GM15510 (cell line): Measurements from ENCODE around the gene FADS6.

Experiments used
- POLR2A ChIP-seq: IDR thresholded peaks from 3 replicates; pipeline ENCODE4 v1.6.1; 2011; ENCODE audit warnings: borderline replicate concordance; ENCODE audit not compliant: insufficient read length; ENCODE audit errors: extremely low read depth

Gene FADS6

DNA sequence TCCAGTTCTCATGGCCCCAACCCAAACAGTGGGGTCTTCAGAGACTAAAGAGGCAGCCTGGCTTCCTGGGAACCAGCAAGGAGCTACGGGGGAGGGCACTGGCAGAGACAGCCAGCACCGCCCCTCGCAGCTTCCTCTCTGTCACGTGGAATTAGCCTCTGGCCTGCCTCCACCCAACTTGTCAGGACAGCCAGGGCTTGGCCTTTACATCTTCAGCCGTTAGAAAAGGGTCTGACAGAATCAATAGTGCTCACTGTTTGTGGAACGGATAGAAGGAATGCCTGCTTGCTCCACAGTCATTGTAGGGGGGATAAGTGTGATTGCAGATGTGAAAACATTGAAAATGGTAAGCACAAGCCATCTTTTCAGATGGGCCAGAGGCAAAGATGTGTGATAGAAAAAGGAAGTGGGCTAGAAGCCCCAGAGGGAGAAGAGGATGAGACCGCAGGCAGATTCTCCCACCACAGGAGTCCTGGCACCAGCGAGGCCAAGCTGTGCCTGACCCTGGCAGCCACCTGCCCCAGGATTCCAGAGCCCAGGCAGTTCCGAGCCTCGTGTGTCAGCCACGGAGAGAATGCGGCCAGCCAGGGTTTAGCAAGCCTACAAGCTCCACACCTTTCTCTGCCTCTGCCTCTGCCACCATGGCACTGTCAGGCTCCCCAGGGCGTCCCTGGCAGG, 52.3 kb downstream of the FADS6 start:
- TF ChIP-seq POLR2A: no peak

DNA sequence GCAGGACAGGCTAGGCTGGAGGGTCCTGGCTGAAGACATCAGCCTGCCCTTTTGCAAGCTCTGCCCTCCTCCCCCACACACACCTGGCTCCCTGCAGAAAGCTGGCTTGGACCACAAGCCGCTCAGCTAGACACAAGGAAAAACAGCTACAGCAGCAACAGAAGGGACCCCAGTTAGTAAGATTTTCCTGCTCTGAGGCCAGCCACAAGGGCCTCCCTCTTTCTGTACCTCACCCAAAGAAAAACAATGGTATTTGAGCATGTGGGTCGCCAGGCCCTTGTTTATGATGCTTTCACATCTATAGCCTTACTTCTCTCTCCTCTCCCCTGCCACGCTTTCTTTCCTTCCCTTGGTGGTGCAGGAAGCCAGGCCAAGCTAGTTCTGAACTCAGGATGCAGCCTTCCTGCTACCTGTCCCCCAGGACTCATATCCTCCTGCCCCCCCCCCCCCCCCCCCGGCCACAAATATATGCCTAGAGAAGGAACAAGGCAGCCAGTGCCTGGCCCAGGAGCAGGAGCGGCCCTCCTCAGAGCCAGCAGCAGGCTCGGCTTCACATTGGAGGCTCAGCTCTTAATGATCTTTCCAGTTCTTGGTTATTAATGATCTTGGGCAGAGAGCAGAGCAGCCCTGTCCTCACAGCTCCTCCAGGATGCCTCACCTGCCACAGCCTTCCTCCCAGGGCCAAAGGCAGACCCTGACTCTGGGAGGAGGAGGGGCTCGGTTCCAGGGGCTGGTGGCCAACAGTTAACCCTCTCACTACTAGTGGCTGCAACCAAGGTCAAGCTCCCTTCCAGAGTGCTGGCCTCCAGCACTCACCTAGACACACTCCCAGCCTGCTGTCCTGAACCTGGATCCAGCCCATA, 53.2 kb downstream of the FADS6 start:
- no peak for TF ChIP-seq POLR2A

DNA sequence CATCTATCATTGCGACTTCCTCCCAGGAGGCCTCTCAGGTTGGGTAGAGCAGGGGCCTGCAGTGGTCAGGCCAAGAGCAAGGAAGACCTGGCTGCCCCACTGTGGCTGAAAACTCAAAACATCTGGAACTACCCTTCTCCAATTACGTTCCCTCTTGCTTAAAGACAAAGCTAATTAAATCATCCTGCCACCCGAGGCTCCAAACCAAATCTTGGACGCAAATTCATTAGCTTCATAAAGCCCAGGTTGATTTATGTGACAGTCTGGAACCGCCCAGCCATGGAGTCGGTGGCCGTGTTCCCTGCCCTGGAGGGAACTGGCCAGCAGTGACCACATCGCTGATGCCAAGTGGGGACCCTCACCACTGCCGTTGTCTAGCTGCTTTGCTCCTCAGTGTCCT, 55.2 kb downstream of the FADS6 start:
- no peak for TF ChIP-seq POLR2A

- no peak for TF ChIP-seq POLR2A
Observed at GRCh38 chr17:74836691-74837467, 56.6 kb downstream of the FADS6 start.

GRCh38 chr17:74836191-74836590, 57.2 kb downstream of the FADS6 start:
- TF ChIP-seq POLR2A: no peak

- no peak for TF ChIP-seq POLR2A
Observed at GRCh38 chr17:74833501-74834377, 59.7 kb downstream of the FADS6 start.

- no peak for TF ChIP-seq POLR2A
Observed at GRCh38 chr17:74832421-74832820, 61.0 kb downstream of the FADS6 start.

GRCh38 chr17:74831444-74832146, 61.8 kb downstream of the FADS6 start:
- no peak for TF ChIP-seq POLR2A

DNA sequence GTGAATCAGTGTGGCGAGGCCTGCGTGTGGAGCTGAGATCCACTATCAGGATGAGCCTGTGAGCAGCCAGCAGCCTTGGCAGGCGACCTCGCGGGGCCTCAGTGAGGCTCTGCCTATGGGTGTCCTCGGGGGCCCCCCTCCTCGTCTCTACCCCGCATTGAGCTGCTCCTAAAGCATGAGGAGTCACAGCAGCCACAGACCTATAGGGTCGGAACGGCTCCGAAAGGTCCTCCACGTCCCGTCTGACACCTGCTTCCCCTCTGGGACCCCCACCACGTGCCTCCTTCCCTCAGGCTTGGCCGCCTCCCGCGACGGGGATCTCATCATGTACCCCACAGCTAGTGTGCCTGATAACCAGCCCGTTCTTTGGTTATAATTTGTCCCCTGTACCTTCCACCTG, 62.6 kb downstream of the FADS6 start:
- TF ChIP-seq POLR2A: no peak

- no peak for TF ChIP-seq POLR2A
Observed at GRCh38 chr17:74827800-74828199, 65.6 kb downstream of the FADS6 start.
